HepG2 (cell line): ENCODE measurements around the gene PLXNA4. TPM values are rescaled to one million over a fixed set of nuclear protein-coding genes. Genes with fewer than 3 reads are reported as not detected.

ENCODE experiments used
- ATAC-seq: fragments of 200-7000 bp; cut with Tn5 transposase; 3 replicates; pipeline ENCODE4 v1.9.1; 2020; ENCODE audit warnings: mild to moderate bottlenecking, moderate library complexity
- BruUV-seq: library from RNA; stranded (reverse); fragments of 400-500 nt; replicated peaks from 2 replicates; lab custom pipeline; 2021; lab: Mats Ljungman, UMichigan
- CTCF ChIA-PET: fragments of 300-600 bp; formaldehyde crosslinking; extraction: SDS; loops from one replicate; lab custom pipeline; 2021; ENCODE audit warnings: low total read pairs, inconsistent platforms, low intra/inter-chr PET ratio; lab: Yijun Ruan, JAX
- POLR2A ChIA-PET: fragments of 350-600 bp; sonication (Branson Sonifier 250); formaldehyde crosslinking; loops from one replicate; lab custom pipeline; 2020; ENCODE audit warnings: antibody characterized with exemption, inconsistent platforms; lab: Yijun Ruan, JAX
- DNase-seq: peaks from one replicate; pipeline ENCODE4 v3.0.0-alpha.2; 2015; ENCODE audit warnings: low spot score
- FAIRE-seq: peaks from 3 replicates; lab custom pipeline; 2011; peaks lifted over from hg19 to GRCh38; lab: Jason Lieb, UNC
- H2AFZ ChIP-seq: one replicate; pipeline ENCODE4 v1.6.1; 2011; ENCODE audit warnings: low read length, inconsistent platforms
- H3K27ac ChIP-seq: fragments of 300-600 bp; 3 replicates; pipeline ENCODE4 v1.8.0; 2011; ENCODE audit warnings: mixed run types, mild to moderate bottlenecking, mixed read lengths, low read length, inconsistent platforms; ENCODE audit not compliant: insufficient read depth; ENCODE audit errors: extremely low read length
- H3K27me3 ChIP-seq, 2 experiments: fragments of 200-600 bp in 1 of 2; 2 replicates in 1 of 2; 3 replicates in 1 of 2; pipeline versions ENCODE4 v1.6.0 to v1.8.0; 2011; ENCODE audit warnings: low read length in 2 of 2, mild to moderate bottlenecking in 2 of 2, moderate library complexity in 2 of 2, inconsistent platforms in 1 of 2; ENCODE audit not compliant: insufficient read depth in 2 of 2, control insufficient read depth in 1 of 2
- H3K36me3 ChIP-seq, 2 experiments: fragments of 200-600 bp in 1 of 2; replicated peaks in 1 of 2; 2 replicates in 1 of 2; 3 replicates in 1 of 2; pipeline versions ENCODE4 v1.5.1 to v1.8.0; 2011; ENCODE audit warnings: low read length in 2 of 2, inconsistent platforms in 1 of 2; ENCODE audit not compliant: insufficient read depth in 2 of 2, control insufficient read depth in 1 of 2
- H3K4me1 ChIP-seq: 2 replicates; pipeline ENCODE4 v1.5.1; 2012; ENCODE audit warnings: low read length, inconsistent platforms; ENCODE audit not compliant: insufficient read depth
- H3K4me2 ChIP-seq: 2 replicates; pipeline ENCODE4 v1.6.0; 2011; ENCODE audit warnings: low read depth, low read length, inconsistent platforms
- H3K4me3 ChIP-seq, 3 experiments: fragments of 200-600 bp in 1 of 3; sonication (generic), shearing (Covaris generic) in 1 of 3; replicated peaks in 1 of 3; 2 replicates each; pipeline ENCODE4 v1.5.1; 2011 to 2016; ENCODE audit warnings: low read length in 3 of 3, inconsistent platforms in 2 of 3, low read depth in 2 of 3, mild to moderate bottlenecking in 2 of 3, control low read depth in 1 of 3, mixed read lengths in 1 of 3; ENCODE audit not compliant: insufficient read depth in 1 of 3
- H3K79me2 ChIP-seq: one replicate; pipeline ENCODE4 v1.6.1; 2011; ENCODE audit warnings: low read length, inconsistent platforms; ENCODE audit not compliant: insufficient read depth
- H3K9ac ChIP-seq: 2 replicates; pipeline ENCODE4 v1.6.0; 2011; ENCODE audit warnings: mild to moderate bottlenecking, low read depth, low read length, inconsistent platforms; ENCODE audit not compliant: insufficient read depth
- H3K9me3 ChIP-seq: 2 replicates; pipeline ENCODE4 v1.5.1; 2012; ENCODE audit warnings: mild to moderate bottlenecking, low read length
- H4K20me1 ChIP-seq: 2 replicates; pipeline ENCODE4 v1.6.0; 2011; ENCODE audit warnings: inconsistent platforms, mild to moderate bottlenecking, low read length, moderate library complexity; ENCODE audit not compliant: insufficient read depth
- FOSL2 ChIP-seq: sonication (generic); formaldehyde crosslinking; IDR thresholded peaks from 2 replicates; pipeline ENCODE4 v1.4.0; 2020; ENCODE audit warnings: missing genetic modification reagents
- FOXK2 ChIP-seq: fragments of 450-650 bp; IDR thresholded peaks from 2 replicates; pipeline ENCODE4 v1.6.1; 2016
- HIVEP1 ChIP-seq: sonication (generic); formaldehyde crosslinking; IDR thresholded peaks from 2 replicates; pipeline ENCODE4 v1.4.0; 2020; ENCODE audit warnings: mild to moderate bottlenecking, missing genetic modification reagents
- PCBP2 ChIP-seq: fragments of 200-400 bp; formaldehyde crosslinking; optimal IDR thresholded peaks from 2 replicates; pipeline ENCODE3; 2018; ENCODE audit warnings: low read length, low read depth; ENCODE audit not compliant: poor library complexity, severe bottlenecking
- RFXAP ChIP-seq: sonication (generic); formaldehyde crosslinking; IDR thresholded peaks from 2 replicates; pipeline ENCODE4 v1.4.0; 2020; ENCODE audit warnings: missing genetic modification reagents, borderline replicate concordance
- SOX13 ChIP-seq, 3 experiments: fragments of 450-650 bp in 1 of 3; sonication (generic) in 1 of 3; formaldehyde crosslinking in 1 of 3; IDR thresholded peaks in 2 of 3; conservative IDR thresholded peaks in 1 of 3; 2 replicates each; pipeline versions ENCODE4 v1.5.0 to v1.6.1; 2016 to 2020; ENCODE audit warnings: antibody characterized with exemption in 1 of 3, mild to moderate bottlenecking in 1 of 3, missing compliant biosample characterization in 1 of 3, missing genetic modification reagents in 1 of 3, moderate library complexity in 1 of 3
- ZFP82 ChIP-seq: sonication (generic); formaldehyde crosslinking; IDR thresholded peaks from 2 replicates; pipeline ENCODE4 v1.5.1; 2020; ENCODE audit warnings: mild to moderate bottlenecking, missing genetic modification reagents, borderline replicate concordance
- ZNF768 ChIP-seq: sonication (generic); formaldehyde crosslinking; IDR thresholded peaks from 2 replicates; pipeline ENCODE4 v1.4.0; 2020; ENCODE audit warnings: missing genetic modification reagents
- ZNF841 ChIP-seq: sonication (generic); formaldehyde crosslinking; IDR thresholded peaks from 2 replicates; pipeline ENCODE4 v1.8.1; 2023; ENCODE audit warnings: missing genetic modification reagents, borderline replicate concordance
- WGBS: methylation state at CpG from one replicate; pipeline ENCODE4 v1.1.6; 2017; ENCODE audit warnings: low lambda C conversion rate; 5-methylcytosine and 5-hydroxymethylcytosine counted together
- in situ Hi-C: cut with HindIII; loops from 2 replicates; pipeline ENCODE4 v1.10.0; 2017; ENCODE audit warnings: low pct_unique_long_range_greater_than_20kb; ENCODE audit not compliant: extremely low pct_ligation_motif_present
- intact Hi-C: fragments of 100-400 bp; cut with micrococcal nuclease; formaldehyde crosslinking; loops from one replicate; pipeline ENCODE4 v1.10.0; 2022; ENCODE audit not compliant: unreplicated experiment
- polyA plus RNA-seq, 8 experiments: library from polyadenylated mRNA; depleted of rRNA in 3 of 8; stranded (reverse) in 7 of 8; unstranded in 1 of 8; fragments of >200 nt; fragmentation: Illumina TruSeq in 4 of 8; extraction: Trizol in 4 of 8; gene quantifications; 2 replicates each; pipeline versions ENCODE4 v1.2.1 to v1.2.3, GENCODE V29; 2011 to 2016; ENCODE audit warnings: low read depth in 4 of 8, missing spikeins in 1 of 8, mixed read lengths in 1 of 8; ENCODE audit not compliant: insufficient read depth in 1 of 8
- total RNA-seq, 5 experiments: library from RNA; depleted of rRNA; stranded (reverse); fragments of >200 nt; fragmentation: Illumina TruSeq; extraction: Trizol; gene quantifications; 2 replicates each; pipeline ENCODE4 v1.2.3, GENCODE V29; 2016; ENCODE audit warnings: low read depth in 1 of 5

Gene PLXNA4
- total and polyA plus RNA-seq, 2 of the 13 experiments (the other 11 are each of a cell fraction or from before 2014, with no cell fraction given) = 0.01 to 0.04 TPM

- POLR2A ChIA-PET = no interaction called here
- peak; percentile 42; the same call in 2 of the 3 replicates for ATAC-seq
These were observed 15.3 kb downstream of the PLXNA4 start for GRCh38 chr7:132560825-132561529.

DNA sequence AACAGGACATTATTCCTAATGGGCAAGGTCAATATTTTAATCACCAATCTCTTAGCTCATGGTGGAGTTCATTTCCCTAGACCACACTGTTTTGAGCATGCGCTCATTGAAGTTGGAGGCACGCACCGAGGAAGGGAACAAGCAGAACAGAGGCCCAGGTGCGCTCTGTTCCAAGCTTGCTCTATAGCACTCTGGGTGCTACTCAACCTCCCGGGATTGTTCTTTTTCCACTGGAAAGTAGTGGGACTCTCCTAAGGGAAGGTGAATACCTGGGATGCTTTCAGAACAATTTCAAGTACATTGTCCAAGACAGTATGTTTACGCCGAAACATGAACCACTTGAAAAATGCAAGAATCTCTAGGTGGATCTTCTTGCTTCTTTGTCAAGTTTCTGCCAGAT lies 16.2 kb downstream of the PLXNA4 start:
- Histone ChIP-seq H3K36me3 (no peaks in the 10 kb centered on the region), H3K9me3 (no peaks in the 10 kb centered on the region), H3K9ac (no peak overlapping the region), H3K4me2 (no peak overlapping the region), H3K27me3 (peaks cover 0 to 2% of the 10 kb centered on the region in 2 experiments; a peak in 1 of 5 replicates), H3K4me1 (no peaks in the 10 kb centered on the region), H2AFZ (no peak overlapping the region)
- no peak for DNase-seq
- BruUV-seq = no TSS peak
- POLR2A ChIA-PET = no interaction called here
- WGBS = 56% methylated on average over 7 of the region's 7 CpGs
- in situ Hi-C loops = no loop called here
- FAIRE-seq = no peak
- CTCF ChIA-PET = no interaction called here
- ATAC-seq = no peak; the same call in 1 of the 3 replicates
- no peak for TF ChIP-seq ZFP82 (CRISPR knock-in tag)
- no peak for TF ChIP-seq FOXK2
- TF ChIP-seq ZNF841 (CRISPR knock-in tag) = no peak
- no peak for TF ChIP-seq FOSL2 (CRISPR knock-in tag)
- TF ChIP-seq RFXAP = no peak
- no peak for TF ChIP-seq SOX13 (IDR thresholded peaks at IDR 0.05)
- TF ChIP-seq SOX13 (CRISPR knock-in tag; conservative IDR thresholded peaks at IDR 0.05 in 1 of 2, IDR thresholded peaks at IDR 0.05 in 1 of 2) = no peak
- TF ChIP-seq ZNF768 (CRISPR knock-in tag) = no peak
- TF ChIP-seq, all 625 proteins: peak for 0
- no peak overlapping the region for H3K27ac ChIP-seq
- H3K79me2 ChIP-seq = no peaks in the 10 kb centered on the region
- no peak overlapping the region for H3K4me3 ChIP-seq
- intact Hi-C loops = no loop called here
- H4K20me1 ChIP-seq = no peaks in the 10 kb centered on the region

More at GRCh38 chr7:132560825-132561529, 15.3 kb downstream of the PLXNA4 start:
- H3K27me3 ChIP-seq = peaks cover 0 to 2% of the 10 kb centered on the region in 2 experiments; a peak in 2 of 5 replicates
- no peaks in the 10 kb centered on the region for H3K79me2 ChIP-seq
- 18% methylated on average over 8 of the region's 8 CpGs for WGBS
- H3K9me3 ChIP-seq = no peaks in the 10 kb centered on the region
- no peak overlapping the region for H3K4me2 ChIP-seq
- CTCF ChIA-PET = no interaction called here
- H3K36me3 ChIP-seq = no peaks in the 10 kb centered on the region
- intact Hi-C loops = no loop called here
- H3K27ac ChIP-seq = no peak overlapping the region
- no peaks in the 10 kb centered on the region for H3K4me1 ChIP-seq
- H2AFZ ChIP-seq = no peak overlapping the region
- in situ Hi-C loops = no loop called here
- no TSS peak for BruUV-seq
- H3K9ac ChIP-seq = no peak overlapping the region
- H4K20me1 ChIP-seq = no peaks in the 10 kb centered on the region
- H3K4me3 ChIP-seq = no peak overlapping the region
- no peak for FAIRE-seq
- TF ChIP-seq HIVEP1 (no peak), PCBP2 (peak; percentile 18)
- TF ChIP-seq, all 625 proteins: peak for 1
- no peak for DNase-seq
